GM12892 (cell line): ENCODE data around the gene MAP4K1.

Experiments
- POLR2A ChIP-seq: IDR thresholded peaks from 2 replicates; pipeline ENCODE4 v1.6.1; 2011; ENCODE audit warnings: low read depth, low read length, control low read depth
- POLR2AphosphoS5 ChIP-seq: IDR thresholded peaks from 2 replicates; pipeline ENCODE4 v1.6.1; 2011; ENCODE audit warnings: low read depth, low read length, control low read depth
- TAF1 ChIP-seq: IDR thresholded peaks from 2 replicates; pipeline ENCODE4 v1.6.1; 2011; ENCODE audit warnings: low read depth, mild to moderate bottlenecking, control low read depth, low read length, borderline replicate concordance

DNA sequence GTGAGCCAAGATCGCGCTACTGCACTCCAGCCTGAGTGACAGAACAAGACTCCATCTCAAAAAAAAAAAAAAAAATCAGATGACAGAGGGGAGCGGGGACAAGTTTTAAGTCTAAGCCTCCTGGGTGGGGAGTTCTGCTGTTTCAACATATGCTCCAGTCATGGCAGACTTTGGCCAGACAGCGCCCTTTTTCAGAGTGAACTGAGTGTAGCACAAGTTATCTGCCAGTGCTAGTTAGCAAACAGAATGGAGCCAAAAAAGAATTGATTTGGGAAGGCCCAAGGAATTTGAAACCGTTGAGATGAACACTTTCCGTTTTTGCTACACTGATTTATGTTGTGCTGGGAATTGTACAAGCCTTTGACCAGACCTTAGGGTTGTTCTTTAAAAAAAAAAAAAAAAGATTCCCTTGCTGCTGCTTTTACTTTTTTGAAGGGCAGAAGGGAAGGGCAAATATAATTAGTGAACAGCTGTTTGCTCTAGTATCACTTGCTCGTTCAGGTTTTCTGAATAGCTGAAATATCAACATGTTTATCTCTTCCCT, 35.3 kb upstream of the MAP4K1 start:
- TF ChIP-seq POLR2A: no peak
- TF ChIP-seq POLR2AphosphoS5: no peak
- no peak for TF ChIP-seq TAF1
